HG03354 (cell line): ENCODE measurements around the gene CDK15.

ENCODE experiments used
- ATAC-seq: cut with Tn5 transposase; IDR thresholded peaks from one replicate; pipeline ENCODE4 v1.9.1; 2021; ENCODE audit warnings: mild to moderate bottlenecking; ENCODE audit not compliant: unreplicated experiment, poor library complexity, severe bottlenecking

CDK15 gene

DNA sequence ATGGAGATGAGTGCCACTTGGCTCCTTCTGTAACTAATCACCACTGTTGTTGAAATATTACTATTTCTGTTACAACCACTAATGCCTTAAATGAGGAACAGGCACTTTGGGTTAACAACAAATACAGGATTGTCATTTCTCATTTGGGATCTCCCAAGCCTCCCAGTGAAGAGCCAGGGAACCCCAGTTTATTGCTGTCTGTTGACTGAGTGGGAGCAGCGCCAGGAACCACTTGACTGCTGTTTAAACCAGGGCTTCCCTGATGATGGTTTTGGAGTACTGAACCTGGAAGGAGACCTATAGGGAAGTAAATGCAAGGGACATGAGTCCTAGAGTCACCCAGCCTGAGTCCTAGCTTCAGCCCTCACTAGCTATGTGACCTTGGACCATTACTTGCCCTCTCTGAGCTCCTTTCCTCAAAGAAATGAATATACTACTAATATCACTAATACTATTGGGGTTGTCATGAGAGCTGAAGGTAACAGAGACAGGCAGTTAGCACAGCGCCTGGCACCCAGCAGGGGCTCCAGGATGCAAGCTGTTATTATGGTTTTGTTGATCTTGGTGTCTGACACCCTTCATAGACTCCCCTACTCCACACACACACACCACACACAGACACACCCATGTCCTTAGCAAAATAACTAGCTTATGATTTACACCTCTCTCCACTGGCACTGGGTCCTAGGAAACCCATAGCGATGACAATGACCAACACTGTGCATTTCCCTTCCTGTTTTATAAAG lies 123.1 kb downstream of the CDK15 start:
- ATAC-seq, result no peak

DNA sequence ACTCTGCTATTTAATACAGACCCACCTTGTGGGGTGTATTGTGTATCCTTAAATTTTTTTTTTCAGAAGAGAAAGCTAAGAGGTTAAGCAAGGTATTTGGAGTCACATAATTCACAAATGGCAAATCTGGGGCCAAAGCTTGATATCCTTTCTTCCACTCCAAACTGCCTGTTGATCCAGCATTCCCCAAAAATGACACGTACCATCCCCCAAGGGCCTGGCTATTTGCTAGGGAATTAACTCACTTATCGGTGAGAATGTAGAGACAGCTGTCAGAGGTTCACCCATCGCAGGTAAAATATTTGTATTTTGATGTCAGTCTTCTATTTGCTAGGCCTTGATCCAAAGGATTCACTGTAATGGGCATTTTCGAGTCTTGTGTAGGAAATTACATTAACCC lies 123.7 kb downstream of the CDK15 start:
- no peak for ATAC-seq

DNA sequence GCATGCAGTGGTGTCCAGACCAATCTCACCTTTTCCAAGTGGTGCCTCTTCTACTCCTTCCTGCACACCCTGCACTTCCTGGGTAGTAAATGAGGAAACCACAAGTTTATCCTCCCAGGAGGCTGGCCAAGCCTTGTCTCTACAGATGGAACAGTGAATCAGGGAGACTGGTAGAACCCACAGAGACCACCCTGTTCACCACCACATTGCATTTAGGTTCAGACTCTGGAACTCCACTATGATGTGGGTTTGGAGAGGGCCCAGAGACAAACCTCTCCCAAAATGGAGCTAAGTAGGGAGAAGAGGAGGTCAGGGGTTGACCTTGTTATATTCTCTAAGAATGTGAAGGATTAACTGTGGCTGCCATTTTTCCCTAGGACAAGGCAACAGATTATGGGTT lies 124.5 kb downstream of the CDK15 start:
- ATAC-seq, result no peak

DNA sequence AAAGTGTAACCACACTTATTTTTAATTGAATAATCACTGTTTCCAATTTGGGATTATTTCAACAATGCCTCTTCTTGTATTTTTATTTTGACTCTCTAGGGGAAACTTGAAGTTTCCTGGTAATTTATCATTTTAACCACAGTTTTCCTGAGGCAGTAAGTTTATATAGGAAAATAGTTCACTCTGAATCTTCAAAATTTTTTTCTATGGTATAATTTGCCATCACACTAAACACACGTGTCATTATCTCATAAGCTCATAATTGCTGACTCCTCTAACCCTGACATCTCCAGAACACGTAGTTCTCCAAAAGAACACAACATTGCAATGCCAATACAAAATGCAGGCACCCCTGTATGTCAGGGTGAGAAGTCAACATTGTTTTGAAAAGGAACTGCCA lies 125.1 kb downstream of the CDK15 start:
- ATAC-seq, result no peak

DNA sequence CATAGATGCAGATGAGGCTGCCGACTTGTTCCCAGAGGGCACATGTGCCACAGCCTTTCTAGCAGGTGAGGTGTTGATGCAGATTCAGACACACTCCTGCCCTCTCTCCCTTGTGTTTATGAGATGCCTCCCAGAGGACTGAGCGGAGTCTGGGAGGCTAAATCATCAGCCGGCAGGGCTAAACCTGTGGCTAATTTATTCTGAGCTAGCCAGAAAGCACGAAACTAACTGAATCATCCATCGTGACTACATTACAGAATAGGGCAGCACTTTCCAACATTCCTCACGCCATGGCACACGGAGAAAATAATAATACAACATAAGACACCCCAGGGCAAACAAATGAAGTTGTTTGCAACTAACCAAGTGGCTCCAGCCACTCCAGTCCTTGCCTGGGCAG lies 125.6 kb downstream of the CDK15 start:
- no peak for ATAC-seq

DNA sequence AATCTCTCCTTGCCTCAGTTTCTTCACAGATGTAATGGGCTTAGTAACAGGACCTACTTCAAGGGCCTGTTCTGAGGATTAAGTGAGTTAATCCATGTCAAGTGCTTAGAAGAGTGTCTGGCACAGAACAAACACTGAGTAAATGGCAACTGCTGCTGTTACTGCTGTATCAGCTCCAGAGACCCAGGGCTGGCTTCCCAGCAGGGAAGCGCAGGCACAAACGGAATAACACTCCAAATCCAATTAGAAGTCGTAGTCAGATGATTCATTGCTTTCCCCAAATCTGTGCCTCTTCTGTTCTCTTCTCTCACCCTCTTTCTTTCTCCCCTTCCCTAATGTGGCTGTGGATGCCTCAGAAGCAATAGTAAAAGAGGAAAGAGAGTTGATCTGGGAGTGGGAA lies 126.2 kb downstream of the CDK15 start:
- ATAC-seq, result no peak

DNA sequence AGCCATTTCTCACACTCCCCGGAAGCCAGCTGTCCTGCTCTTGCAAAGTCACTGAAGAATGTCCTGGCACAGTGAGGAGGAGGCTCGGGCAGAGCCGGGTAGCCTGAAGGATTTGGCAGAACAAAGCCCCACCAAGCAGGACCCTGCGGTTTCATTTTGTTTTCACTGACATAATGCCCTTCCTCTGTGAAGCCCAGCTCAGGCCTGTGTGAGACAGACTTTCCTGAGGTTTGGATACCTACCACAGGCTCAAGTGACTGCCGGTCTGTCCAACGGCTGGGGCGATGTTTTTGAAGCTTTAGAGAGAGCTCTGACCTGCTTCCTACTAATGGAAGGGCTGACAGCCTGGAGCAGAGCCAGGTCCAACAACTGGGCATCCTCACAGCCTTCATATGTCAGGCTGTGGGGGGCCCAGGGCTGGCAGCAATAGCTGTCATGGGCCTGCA lies 127.5 kb downstream of the CDK15 start:
- ATAC-seq, result no peak

DNA sequence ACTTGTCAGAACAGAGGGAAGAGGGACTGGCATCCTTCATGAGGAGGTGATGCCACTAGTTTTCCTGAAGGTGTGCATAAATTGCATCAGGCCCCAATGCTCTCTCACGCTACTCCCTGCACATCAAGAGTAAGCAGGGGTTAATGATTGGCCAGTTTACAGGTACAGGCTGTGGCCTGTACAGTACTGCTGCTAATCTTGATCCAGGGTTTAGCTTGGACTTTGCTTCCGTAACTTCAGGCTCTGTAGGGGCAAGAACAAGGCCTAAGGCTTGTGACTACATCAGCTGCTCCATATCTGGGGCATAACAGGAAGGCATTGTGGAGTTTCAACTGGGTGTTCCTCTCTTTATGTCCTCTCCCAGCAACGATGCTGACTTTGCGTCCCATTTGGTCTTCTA lies 130.5 kb downstream of the CDK15 start:
- ATAC-seq, result no peak

DNA sequence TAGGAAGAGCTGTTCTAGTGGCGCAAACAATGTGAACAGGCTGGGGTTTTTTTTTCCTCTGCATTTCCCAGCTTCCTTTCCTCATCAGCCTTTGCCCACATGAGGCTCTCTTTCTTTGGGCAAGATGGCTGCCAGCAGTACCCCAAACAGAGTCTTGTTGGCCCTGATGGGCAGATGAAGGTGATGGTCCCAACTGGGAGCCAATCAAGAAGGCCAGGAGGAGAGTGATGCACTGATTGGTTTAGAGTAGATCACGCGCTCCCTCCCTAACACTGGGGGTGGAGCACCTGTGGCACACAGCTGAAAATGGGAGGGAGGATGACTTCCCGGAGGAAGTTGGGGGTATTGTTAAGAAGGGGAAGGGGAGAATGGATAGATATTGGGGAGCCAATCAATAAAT lies 131.0 kb downstream of the CDK15 start:
- ATAC-seq, result no peak

DNA sequence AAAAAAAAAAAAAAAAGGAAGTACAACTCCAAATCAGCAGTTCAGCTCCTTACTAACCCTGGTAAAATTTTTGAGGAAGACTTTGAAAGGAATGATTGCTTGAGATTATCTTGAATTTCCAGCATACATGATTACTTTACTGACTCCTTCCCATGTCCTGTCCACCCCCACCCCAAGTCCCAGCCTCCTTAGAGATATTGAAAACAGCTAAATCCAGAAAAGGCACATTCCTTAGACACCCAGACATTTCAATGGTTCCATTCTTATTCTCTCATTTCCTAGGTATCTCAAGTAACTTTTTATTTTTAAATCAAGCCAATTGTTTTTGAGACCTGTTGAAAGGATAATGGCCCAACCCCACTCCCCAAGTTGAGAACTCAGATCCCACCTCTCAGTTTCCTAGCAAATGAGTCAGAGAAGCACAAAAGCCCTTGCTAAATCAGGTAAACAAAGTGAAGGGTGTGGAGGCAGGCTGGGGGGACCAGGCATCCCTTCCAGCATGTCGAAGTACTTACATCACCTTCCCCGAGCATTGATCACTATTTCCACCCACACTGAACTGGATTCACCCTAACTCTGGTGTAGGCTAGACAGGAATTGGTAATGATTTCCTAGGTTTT lies 131.9 kb downstream of the CDK15 start:
- ATAC-seq, result no peak

DNA sequence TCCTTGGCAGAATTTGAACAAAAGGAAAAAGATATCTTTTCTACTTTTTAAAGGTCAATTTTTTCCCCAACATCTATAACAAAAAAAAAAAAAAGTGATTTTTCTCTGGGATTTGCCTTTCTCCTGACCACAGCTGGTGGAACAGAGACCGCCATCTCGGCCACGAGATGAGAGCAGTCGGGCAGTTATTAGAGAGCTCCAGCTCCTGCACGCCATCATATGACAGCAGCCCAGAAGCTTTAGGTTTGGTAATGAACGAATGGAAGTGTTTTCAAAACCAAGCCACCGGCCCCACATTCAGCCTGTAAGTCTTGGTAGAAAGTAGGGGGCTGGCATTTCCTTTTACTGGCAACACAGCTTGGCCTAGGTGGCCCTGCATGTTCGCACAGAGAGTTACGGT lies 132.4 kb downstream of the CDK15 start:
- no peak for ATAC-seq

DNA sequence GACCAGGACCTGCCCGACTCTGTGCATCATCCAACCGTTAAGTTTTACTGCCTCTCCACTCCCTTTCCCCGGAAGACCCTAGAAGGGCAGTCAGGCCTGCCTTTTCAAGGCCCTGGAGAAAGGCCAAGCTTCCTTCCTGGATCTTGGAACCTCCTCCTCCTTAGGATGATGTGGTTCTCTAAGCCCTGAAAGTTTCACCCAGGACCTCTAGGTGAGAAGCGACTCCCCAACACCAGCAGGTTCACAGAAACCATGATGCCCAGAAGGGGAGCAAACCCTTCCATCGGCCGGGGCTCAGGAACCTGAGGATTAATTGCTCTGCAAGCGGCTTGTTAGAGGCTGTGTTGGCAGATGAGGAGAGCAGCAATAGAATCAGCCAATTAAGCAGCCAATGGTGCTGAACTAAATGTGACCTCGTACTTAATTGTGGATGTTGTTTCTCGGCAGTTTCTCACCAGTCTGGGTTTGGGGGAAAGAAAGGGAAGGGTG lies 133.2 kb downstream of the CDK15 start:
- ATAC-seq, result no peak

DNA sequence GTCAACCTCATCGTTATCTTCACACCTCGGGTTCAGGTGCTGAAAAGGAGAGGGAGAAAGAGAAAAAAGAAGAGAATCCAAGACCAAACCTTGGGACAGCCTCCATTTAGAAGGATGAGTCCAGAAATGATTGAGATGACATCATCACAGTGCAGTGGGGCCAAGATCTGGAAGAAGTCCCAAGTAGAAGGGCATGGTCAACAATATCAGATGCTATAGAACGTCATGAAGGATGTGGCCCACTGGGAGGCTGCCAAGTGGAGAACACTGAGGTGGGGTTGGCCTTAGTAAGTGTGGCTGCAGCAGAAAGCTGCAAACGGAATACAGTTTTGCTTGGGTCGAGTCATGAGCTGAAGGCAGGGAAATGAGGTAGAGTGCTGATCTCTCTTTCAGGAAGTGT lies 136.2 kb downstream of the CDK15 start:
- no peak for ATAC-seq
